ENCODE data around the gene ZNF512B.

DNA sequence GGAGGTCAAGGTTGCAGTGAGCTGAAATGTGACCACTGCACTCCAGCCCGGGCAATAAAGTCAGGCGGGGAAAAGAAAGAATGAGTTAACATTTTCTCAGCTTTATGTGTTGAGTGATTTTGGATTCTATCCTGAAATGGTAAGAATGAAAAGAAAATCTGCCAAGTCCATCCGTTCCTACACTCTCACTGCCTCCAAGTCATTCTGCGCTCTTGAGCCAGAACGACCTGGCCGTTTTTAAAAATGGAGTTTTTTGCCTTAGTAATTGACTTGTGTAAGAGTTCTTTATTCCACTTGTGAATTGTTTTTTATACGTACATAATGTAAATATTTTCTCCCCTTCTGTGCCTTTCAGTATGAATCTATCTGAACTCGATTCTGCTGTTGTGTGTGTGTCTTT, 46.1 kb downstream of the ZNF512B start:
- TF ChIP-seq CEBPB (IDR thresholded peaks at IDR 0.05) (no peak), MAZ (IDR thresholded peaks at IDR 0.05; ENCODE audit: borderline replicate concordance, low read depth, low read length) (no peak), POLR2A (IDR thresholded peaks at IDR 0.05; ENCODE audit: low read length) (no peak), EP300 (IDR thresholded peaks at IDR 0.05) (no peak)

Data from A549 (cell line).